GM20000 (cell line): Measurements from ENCODE around the gene MEI4.
"Not testable (repeated sequence)": the region's sequence is repeated elsewhere in the genome, so short reads cannot be mapped to it uniquely, and the experiment has no call there.

Source experiments
- DNase-seq: peaks from one replicate; pipeline ENCODE4 v3.0.0; 2012; ENCODE audit warnings: low spot score
- CTCF ChIP-seq: IDR thresholded peaks from 2 replicates; pipeline ENCODE4 v1.5.1; 2012; ENCODE audit warnings: mild to moderate bottlenecking, control low read depth; ENCODE audit errors: extremely low read depth, missing control alignments

MEI4 gene

DNA sequence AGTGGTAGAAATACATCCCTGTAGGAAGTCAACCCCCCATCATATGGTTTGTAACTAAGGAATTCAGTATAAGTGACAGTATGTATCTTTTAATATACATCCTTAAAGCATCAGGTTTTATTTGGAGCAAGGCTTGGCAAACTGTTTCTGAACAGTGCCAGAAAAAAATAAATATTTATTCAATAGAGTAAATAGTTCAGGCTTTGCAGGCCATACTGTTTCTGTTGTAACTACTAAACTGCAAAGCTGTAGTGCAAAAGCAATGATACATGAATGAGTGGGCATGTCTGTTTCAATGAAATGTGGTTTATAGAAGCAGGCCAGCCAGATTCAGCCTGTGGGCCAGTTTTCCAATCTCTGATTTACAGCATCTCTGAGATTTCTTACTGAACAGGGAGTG lies 977 bp downstream of the MEI4 start:
- no peak for TF ChIP-seq CTCF

GRCh38 chr6:77655035-77655434 lies 2.2 kb downstream of the MEI4 start:
- DNase-seq: not testable (repeated sequence)

More for the DNA sequence above, 977 bp downstream of the MEI4 start:
- DNase-seq: no peak

- no peak for TF ChIP-seq CTCF
- DNase-seq: no peak
Measured at GRCh38 chr6:77656999-77657764, 4.3 kb downstream of the MEI4 start.

DNA sequence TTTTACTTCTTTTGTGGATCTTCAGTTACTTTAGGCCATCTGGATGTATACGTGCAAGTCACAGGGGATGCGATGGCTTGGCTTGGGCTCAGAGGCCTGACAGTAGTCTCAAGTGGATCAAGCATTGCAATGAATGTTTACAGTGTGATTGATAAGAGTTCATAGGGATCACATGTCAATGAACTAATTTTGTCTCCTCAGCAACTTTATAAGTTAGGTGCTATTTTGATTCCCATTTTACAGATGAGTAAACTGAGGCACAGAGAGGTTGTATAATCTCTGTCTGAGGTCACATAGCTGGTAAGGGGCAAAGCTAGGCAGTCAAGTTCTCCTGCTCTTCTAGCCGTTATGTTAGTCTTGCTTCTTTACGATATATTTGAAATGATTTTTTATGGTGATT lies 13.5 kb downstream of the MEI4 start:
- no peak for DNase-seq
- TF ChIP-seq CTCF: no peak

GRCh38 chr6:77666846-77667245 lies 14.0 kb downstream of the MEI4 start:
- TF ChIP-seq CTCF: no peak
- DNase-seq: no peak

GRCh38 chr6:77669913-77670312 lies 17.1 kb downstream of the MEI4 start:
- no peak for DNase-seq
- TF ChIP-seq CTCF: no peak

GRCh38 chr6:77674211-77674610 lies 21.4 kb downstream of the MEI4 start:
- TF ChIP-seq CTCF: no peak
- DNase-seq: no peak

- DNase-seq: no peak
- TF ChIP-seq CTCF: no peak
Measured at GRCh38 chr6:77678048-77678447, 25.2 kb downstream of the MEI4 start.
